KG1 (cell line): ENCODE results near the gene SLC41A2.
"Not testable (repeated sequence)": the region's sequence is repeated elsewhere in the genome, so short reads cannot be mapped to it uniquely, and the experiment has no call there.

ENCODE experiments used
- DNase-seq: peaks from one replicate; lab custom pipeline; 2025; lab: John Stamatoyannopoulos, UW

SLC41A2 gene

DNA sequence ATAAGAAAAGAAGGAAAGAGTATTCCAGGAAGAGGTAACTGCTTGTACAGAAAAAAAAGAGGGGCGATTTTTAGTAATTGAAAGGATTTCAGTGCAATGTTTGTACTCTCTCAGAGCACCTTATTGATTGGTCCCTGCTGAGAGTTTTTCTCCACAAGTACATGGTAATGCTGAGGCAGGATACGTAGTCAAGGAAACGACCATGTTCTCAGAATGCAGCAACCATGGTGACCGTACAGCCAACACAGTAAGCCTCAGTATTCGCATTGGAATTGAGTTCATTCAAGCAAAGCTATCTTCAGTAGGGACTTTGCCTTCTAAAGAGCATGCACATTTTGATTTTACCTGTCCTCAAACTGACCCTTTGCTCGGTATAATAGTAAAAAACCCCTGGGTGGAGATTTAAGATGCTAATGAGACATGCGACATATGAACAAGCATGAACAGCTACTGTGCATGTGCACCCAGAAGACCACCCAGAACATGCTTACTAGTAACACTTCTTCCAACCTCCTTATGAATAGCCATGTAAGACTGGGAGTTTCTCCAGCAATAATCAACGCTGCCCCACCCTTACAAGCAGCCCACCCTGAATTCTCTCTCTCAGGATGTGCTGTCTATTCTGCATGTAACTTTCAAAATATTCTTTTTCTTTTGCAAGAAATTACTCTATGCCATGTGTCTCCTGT, 6.2 kb upstream of the SLC41A2 start:
- DNase-seq: no peak

DNA sequence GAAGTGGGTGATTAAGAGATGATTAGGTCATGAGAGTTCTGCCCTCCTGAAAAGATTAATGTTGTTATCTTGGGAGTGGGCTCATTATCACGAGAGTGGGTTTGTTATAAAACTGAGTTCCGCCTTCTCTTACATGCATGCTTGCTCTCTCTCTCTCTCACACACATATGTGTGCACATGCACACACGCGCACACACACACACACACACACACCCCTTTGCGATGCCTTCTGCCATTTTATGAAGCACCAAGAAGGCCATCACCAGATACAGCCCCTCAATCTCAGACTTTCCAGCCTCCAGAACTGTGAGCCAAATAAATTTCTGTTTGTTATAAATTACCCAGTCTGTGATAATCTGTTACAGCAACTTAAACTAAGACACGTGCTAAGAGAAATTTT, 5.7 kb upstream of the SLC41A2 start:
- no peak for DNase-seq

DNA sequence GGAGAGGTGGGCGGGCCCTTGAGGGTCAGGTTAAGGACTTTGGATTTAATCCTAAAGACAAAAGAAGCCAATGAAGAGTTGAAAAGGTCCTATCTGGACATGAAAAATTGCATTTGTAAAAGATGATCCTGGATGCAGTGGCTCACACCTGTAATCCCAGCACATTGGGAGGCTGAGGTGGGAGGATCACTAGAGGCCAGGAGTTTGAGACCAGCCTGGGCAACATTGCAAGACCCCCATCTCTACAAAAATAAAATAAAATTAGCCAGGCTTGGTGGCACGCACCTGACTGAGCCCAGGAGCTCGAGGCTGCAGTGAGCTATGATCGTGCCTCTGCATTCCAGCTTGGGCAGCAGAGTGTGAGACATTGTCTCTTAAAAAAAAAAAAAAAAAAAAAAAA, 2.4 kb upstream of the SLC41A2 start:
- no peak for DNase-seq

DNA sequence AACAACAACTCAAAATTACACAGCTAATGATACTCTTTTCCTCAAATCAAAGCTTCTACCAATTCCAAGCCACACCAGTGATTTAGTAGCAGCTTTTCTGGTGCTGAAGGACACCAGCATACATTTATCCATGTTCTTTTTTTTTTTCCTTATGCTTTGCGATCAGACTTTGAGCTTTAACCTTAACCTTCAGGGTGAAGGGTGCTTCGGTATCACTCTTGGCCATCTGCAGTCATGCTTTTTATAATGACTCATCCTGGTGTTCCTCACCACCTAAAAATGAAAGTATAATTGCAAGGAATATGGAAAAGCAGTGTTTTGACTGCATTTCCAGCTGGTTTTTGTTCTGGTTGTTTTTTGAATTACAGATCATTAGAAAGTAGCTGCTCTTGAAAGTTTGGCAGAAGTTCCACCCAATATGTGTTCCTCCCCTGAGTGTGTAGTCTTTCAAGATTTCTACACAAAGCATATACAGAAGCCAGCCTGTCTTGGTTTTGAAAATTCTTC, 1.3 kb upstream of the SLC41A2 start:
- DNase-seq: no peak

DNA sequence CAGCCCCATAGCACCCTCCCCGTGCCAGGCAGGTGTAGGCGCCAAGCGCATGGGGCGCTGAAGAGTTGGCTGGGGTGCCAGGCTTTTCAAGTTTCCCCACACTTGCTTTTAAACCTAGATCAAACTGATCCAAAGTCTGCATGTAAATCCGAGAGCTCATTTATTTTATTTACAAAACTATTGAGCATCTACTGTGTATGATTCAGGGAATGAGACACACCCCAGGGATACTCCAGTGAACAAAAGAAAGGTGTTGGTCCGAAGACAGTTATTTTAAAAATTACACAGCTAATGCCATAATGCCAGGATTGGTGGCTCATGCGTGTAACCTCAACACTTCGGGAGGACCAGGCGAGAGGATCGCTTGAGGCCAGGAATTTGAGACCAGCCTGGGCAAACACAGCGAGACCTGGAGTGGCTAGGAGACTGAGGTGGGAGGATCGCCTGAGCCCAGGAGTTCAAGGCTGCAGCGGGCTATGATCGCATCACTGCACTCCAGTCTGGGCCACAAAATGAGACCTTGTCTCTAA, 780 bp upstream of the SLC41A2 start:
- DNase-seq: no peak

DNA sequence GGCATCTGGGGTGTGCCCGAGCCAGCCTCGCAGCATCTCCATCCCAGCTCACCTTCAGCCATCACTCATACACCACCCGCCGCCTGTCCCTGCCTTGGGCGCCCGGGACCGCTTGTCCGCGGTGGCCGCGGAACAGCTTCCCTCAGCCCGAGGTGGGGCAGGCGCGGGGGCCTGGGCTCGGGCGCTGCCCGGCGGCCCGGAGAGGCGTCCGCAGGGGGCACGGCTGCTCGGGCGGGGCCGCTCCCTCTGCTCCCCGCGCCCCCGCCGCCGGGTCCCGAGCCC, 430 bp downstream of the SLC41A2 start:
- DNase-seq: no peak

DNA sequence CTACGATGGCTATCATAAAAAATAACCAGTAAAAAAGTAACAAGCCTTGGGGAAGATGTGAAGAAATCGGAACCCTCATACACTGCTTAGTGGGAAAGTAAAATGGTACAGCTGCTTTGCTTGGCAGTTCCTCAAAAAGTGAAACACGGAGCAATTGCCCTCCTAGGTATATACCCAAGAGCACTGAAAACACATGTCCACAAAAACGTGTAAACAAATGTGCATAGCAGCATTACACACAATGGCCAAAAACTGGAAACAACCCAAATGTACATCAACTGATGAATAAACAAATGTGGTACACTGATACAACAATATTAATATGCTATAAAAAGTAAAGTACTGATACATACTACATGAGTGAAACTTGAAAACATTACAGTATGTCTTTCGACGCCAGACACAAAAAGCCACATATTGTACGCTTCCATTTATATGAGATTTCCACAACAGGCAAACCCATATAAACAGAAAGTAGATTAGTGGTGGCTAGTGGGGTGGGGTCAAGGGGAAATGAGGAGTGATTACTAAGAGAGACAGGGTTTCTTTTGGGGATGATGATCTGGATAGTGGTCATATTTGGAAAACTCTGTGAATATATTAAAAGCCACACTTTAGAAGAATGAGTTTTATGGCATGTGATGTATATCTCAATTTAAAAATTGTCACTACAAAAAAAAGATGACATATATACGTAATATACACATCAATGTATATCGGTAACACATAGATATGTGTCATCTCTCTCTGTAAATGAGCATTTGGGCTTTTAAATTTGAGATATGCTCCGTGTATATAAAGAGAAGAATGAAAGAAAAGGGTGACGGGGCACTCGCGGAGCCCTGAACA, 996 bp downstream of the SLC41A2 start:
- no peak for DNase-seq

DNA sequence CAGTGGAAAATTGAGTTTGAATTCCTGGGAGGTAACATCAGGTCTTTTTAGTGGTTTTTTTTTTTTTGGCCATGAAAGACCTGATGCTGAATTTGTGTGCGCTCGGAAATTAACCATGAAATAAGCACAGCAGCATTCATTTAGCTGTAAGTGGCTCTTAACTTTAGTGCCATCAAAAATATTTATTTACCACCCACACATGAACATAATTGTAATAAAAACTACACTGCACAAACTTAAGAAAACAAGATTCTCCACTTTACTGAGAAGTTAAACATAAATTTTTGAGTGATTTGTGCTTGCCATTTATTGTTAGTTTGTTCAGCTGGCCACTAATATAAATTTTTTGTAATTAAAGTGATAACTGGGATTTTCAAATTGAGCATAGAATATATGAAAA, 2.4 kb downstream of the SLC41A2 start:
- no peak for DNase-seq

DNA sequence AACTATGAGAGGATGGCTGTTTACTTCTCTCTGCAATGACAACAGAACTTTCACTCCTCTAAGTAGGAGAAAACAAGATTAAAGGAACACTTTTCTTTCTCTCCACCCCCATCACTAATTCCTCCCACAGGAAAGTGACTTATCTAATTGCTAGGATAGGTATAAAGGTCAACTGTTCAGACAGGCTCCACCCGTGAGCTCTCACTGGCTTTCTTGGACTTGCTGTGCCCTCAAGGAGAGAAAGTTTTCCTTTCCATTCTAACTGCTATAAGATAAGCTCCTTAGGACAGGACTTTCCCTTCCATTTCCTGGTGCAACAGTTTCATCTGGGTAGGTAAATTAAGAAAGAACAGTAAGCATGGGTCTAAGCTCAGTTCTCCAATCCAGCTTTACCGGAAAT, 4.8 kb downstream of the SLC41A2 start:
- no peak for DNase-seq

DNA sequence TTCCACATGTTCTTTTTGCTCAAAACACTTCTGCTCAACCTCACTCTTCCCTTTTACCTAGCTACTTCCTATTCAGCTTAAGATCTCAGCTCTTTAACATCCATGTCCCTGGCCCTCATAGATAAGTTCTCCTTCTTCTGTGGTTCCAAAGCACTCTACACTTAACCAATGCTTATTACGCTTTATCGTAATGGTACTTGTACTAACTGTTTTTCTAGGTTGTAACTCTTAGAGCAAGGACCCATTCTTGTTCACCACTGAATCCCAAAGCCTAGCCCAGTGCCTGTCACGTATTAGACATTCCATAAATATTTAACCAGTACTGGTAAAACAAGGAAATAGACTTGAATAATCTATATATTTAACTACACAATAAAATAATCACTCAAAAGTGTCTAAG, 5.3 kb downstream of the SLC41A2 start:
- DNase-seq: no peak

DNA sequence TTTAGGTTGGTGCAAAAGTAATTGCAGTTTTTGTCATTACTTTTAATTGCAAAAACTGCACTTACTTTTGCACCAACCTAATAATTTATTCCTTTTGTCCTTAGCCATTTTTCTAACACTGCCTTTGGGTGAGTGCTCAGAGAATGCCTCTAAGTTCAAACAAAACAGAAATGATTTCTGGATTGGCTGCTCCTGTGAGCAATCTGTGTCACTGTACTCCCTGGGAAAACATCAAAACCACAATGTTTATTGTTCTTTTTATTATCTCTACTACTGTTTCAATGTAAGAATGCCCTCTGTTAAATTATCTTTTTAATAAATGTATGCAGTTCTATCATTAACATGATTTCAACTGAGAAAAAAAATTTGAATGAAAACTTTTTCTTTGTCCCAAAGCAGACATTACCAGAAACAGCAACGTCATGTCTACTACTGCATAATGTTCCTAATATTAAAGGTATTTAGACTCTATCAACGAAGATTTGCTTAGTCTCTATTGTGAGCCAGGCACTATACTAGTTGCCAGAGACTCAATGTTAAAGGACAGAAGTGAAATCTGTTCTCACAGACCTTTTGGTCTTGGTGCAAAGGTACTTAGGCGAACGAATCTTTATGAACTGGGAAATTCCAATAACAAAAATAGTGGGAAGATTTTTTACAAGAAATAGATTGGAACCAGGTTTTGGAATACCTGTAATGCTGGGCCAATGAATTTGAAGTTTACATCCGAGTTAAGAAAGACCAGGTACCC, 6.2 kb downstream of the SLC41A2 start:
- DNase-seq: no peak

DNA sequence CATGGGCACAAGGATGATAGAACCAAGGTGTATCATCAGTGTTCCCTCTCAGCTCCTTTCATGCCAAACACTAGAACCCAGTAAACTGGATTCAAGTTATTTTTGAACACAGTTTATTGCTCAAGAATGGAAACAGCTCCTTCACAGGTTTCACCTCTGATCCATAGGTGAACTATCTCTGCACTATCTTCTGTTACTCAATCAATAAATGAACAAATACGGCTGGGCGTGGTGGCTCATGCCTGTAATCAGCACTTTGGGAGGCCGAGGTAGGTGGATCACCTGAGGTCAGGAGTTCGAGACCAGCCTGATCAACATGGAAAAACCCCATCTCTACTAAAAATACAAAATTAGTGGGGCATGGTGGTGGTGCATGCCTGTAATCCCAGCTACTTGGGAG, 9.4 kb downstream of the SLC41A2 start:
- not testable (repeated sequence) for DNase-seq

DNA sequence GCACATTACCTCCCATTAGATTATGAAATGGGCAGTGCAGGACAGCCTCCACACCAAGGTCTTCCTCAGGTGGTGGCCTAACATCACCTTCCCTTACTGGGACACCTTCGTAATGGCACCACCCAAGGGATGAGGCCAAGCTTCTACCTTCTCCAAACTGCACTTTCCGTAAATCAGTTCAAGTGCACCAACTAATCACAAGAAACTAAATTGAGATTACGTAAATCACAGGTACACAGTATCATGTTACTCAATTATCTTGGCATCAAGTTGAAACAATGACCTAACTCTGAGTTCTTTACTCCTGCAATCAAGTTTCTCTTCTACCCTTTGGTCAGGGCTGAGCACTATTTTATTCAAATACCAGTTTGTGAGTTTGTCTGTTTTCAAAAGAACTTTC, 13.8 kb downstream of the SLC41A2 start:
- no peak for DNase-seq

DNA sequence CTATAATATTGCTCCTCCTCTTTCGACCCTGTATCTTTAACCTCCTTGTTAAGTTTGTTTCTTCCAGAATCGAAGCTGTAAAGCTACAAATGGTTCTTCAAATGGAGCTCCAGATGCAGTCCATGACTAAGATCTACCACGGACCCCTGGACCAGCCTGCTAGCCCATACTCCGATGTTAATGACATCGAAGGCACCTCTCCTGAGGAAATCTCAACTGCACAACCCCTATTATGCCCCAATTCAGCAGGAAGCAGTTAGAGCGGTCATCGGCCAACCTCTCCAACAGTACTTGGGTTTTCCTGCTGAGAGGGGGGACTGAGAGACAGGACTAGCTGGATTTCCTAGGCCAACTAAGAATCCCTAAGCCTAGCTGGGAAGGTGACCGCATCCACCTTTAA, 14.7 kb downstream of the SLC41A2 start:
- DNase-seq: not testable (repeated sequence)

DNA sequence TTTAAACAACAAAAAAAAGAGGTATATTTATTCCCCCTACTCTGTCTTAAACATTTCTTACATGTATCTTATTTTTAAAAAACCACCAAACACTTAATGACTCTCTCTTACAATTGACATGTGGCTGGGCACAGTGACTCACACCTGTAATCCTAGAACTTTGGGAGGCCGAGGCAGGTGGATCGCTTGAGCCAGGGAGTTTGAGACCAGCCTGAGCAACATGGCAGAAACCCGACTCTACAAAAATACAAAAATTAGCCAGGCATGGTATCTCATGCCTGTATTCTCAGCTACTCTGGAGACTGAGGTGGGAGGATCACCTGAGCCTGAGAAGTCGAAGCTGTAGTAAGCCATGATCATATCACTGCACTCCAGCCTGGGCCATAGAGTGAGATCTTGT, 16.0 kb downstream of the SLC41A2 start:
- no peak for DNase-seq

DNA sequence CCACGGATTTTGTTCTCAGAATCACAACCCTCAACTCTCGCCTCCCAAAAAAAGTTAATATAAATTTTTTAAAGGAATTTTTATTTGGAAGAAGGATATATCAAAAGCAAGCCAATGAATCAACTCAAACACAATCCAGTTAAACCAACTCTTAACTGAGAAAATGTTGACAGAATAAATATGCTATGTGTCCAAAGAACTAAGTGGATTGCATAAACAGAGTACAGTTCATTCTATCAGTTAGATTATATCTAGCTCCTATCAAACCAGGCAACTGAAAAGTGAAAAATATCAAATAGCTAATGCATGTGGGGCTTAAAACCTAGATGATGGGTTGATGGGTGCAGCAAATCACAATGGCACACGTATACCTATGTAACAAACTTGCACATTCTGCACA, 16.6 kb downstream of the SLC41A2 start:
- no peak for DNase-seq

DNA sequence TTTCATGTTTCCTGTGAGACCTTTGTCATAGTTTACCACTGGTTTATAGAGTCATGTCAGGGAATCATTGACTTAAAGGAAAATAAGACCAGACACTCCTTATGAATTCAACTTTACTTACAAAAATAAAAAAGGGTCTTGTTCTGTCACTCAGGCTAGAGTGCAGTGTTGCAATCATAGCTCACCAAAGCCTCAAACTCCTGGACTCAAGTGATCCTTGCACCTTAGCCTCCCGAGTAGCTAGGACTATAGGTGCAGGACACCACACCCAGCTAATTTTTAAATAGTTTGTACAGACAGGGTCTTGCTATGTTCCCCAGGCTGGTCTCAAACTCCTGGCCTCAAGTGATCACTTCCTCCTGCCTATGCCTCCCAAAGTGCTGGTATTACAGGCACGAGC, 19.0 kb downstream of the SLC41A2 start:
- DNase-seq: no peak

DNA sequence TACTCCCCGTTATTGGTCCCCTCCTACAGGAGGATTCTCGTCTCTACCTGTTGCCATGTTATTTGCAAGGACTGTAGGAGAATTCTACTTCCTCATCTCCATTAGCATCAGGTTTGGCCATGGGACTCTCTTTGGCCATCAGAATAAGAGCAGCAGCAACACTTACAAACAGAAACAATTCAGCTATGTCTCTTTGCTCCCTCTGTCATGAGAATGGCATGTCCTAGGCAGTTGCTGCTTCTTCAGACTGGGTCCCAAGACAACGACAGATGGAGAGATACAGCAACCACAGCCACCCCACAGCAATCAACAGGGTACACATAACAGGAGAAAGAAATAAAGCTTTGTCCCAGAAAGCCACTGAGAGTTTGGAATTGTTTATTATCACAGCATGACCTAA, 19.7 kb downstream of the SLC41A2 start:
- no peak for DNase-seq

DNA sequence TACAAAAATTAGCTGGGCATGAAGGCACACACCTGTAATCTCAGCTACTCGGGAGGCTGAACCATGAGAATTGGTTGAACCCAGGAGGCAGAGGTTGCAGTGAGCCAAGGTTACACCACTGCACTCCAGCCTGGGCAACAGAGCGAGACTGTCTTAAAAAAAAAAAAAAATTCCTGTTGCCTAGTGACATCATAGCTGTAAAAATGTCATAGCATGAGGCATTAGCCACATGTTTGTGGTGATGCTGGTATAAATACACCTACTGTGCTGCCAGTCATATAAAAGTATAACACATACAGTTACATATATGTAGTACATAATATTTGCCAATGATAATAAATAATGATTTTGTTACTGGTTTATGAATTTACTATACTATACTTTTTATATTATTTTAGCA, 22.2 kb downstream of the SLC41A2 start:
- DNase-seq: no peak

DNA sequence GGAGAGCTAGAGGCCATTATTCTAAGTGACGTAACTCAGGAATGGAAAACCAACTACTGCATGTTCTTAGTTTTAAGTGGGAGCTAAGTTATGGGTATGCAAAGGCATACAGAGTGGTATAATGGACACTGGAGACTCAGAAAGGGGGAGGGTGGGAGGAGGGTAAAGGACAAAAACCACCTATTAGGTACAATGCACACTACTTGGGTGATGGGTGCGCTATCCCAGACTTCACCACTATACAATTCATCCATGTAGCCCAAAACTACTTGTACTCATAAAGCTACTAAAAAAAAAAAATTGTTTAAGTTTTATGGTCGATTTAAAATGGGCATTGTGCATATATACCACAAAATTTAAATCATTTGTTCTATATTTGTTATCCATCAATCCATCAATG, 24.3 kb downstream of the SLC41A2 start:
- DNase-seq: no peak

DNA sequence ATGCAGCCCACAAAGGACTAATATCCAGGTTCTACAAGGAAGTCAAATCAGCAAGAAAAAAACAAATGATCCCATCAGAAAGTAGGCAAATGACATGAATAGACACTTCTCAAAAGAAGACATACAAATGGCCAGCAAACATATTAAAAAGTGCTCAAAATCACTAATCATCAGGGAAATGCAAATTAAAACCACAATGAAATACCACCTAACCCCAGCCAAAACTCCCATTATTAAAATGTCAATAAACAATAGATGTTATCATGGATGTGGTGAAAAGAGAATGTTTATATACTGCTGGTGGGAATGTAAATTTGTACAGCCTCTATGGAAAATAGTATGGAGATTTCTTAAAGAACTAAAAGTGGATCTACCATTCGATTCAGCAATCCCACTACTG, 25.0 kb downstream of the SLC41A2 start:
- no peak for DNase-seq

DNA sequence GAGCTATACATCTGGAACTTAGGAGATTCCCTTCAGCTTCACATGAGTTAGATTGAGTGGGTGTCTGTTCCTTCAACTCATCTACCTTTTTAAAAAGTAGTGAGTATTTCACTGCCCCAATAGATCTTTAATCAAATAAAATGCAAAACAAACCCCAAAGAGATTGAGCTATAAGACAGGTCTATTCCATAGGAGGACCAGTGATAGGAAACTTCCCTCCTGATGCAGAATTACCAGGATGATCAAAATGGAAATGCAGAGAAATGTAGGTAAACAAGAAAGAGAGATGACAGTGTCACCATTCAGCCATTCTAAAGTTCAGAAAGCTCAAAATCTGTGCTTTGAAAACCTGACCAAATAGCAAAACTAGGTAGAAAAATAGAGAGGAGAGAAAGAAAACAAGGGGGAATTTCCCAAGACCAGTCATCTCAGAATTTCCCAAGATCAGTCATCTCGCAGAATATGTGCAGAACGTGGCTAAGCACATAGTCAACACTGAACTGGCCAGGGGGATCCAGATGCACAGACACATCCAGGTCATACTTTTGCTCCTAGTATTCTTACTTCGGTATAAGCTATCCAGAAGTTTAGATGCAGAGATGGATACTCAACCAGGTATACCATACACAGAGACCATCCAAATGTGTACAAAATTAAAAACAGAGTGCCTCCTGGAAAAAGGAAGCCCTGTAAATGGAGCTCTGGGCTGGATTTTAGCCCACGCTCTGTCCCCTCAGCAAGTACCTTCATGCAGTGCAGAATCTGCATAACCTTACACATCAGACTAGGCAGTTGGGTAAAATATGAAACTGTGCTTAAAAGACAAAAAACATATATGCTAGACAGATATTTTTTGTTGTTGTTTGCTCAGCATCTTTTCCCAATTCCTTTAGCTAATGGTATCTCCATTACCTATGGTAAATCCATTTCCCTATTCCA, 27.4 kb downstream of the SLC41A2 start:
- no peak for DNase-seq
